HL-60 (cell line): ENCODE data around the gene SLC27A3.

Experiments
- GABPA ChIP-seq: IDR thresholded peaks from 2 replicates; pipeline ENCODE4 v1.6.1; 2012; ENCODE audit warnings: low read depth
- POLR2AphosphoS5 ChIP-seq: IDR thresholded peaks from 2 replicates; pipeline ENCODE4 v1.6.1; 2012; ENCODE audit warnings: low read depth
- REST ChIP-seq: IDR thresholded peaks from 2 replicates; pipeline ENCODE4 v1.6.1; 2012; ENCODE audit warnings: low read depth; ENCODE audit not compliant: insufficient replicate concordance
- SPI1 ChIP-seq: IDR thresholded peaks from 2 replicates; pipeline ENCODE4 v1.6.1; 2012; ENCODE audit warnings: low read depth, mild to moderate bottlenecking, borderline replicate concordance
- TF ChIP-seq, protein P1 (sequence below): IDR thresholded peaks from one replicate; pipeline ENCODE4 v1.5.1; 2011; ENCODE audit warnings: low read length, control low read depth, inconsistent platforms; ENCODE audit not compliant: insufficient read depth

DNA sequence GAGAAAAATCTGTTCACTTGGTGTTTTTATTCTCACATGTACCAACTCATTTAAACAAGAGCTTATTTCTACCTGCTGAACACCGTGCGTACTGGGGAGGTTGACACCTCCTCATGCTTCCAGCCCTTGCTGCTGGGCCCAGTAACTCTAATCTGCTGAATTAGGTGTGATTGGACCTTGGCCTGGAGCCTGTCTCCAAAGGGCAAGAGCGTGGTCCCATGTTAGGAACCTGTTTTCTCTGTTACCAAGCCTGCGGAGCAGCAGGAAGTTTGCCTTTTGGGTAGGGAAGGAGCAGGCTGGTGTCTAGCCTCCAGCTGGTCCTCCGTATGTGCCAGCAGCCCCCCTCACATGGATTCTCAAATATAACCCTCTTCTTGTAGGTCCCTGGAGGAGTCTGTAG, 10.9 kb upstream of the SLC27A3 start:
- TF ChIP-seq, protein P1, sequence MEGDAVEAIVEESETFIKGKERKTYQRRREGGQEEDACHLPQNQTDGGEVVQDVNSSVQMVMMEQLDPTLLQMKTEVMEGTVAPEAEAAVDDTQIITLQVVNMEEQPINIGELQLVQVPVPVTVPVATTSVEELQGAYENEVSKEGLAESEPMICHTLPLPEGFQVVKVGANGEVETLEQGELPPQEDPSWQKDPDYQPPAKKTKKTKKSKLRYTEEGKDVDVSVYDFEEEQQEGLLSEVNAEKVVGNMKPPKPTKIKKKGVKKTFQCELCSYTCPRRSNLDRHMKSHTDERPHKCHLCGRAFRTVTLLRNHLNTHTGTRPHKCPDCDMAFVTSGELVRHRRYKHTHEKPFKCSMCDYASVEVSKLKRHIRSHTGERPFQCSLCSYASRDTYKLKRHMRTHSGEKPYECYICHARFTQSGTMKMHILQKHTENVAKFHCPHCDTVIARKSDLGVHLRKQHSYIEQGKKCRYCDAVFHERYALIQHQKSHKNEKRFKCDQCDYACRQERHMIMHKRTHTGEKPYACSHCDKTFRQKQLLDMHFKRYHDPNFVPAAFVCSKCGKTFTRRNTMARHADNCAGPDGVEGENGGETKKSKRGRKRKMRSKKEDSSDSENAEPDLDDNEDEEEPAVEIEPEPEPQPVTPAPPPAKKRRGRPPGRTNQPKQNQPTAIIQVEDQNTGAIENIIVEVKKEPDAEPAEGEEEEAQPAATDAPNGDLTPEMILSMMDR, result no peak
- no peak for TF ChIP-seq REST
- no peak for TF ChIP-seq POLR2AphosphoS5
- TF ChIP-seq GABPA, result no peak
- TF ChIP-seq SPI1, result no peak
